ENCODE data around the gene NUDT22.

DNA sequence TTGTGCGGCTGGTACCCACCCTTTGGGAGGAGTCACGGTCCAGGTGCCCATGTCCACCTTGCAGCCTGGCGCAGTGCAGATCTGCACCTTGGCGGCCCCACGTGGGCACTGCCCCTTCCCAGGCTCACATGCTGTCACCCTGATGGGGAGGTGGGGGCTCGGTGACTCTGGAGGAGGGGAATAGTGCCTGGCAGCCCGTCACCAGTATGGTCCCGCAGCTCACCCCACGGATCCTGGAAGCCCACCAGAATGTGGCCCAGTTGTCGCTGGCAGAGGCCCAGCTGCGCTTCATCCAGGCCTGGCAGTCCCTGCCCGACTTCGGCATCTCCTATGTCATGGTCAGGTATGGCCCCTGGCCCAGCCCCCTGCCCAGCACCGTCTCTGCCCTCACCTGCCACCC is 5.3 kb upstream of the NUDT22 start:
- TF ChIP-seq CTCF (conservative IDR thresholded peaks at IDR 0.05; ENCODE audit: low read length) (no peak), EZH2phosphoT487 (IDR thresholded peaks at IDR 0.05; ENCODE audit: borderline replicate concordance) (no peak)

Data from Loucy (cell line).